Fibroblast of lung (primary cell): Measurements from ENCODE around the gene COBL. TPM values are rescaled to one million over a fixed set of nuclear protein-coding genes. Genes with fewer than 3 reads are reported as not detected.

Source experiments
- DNase-seq, 2 donors: peaks; one replicate each; pipeline versions ENCODE4 v3.0.0 to v3.0.0-alpha.2; 2010; ENCODE audit warnings: low read depth in 2 of 2
- H2AFZ ChIP-seq: 2 replicates; pipeline ENCODE4 v1.5.1; 2012; ENCODE audit warnings: low read length, control low read depth, inconsistent platforms
- H3K27ac ChIP-seq: 2 replicates; pipeline ENCODE4 v1.5.1; 2011; ENCODE audit warnings: low read length, control low read depth; ENCODE audit not compliant: insufficient read depth
- H3K27me3 ChIP-seq: 2 replicates; pipeline ENCODE4 v1.5.1; 2011; ENCODE audit warnings: mild to moderate bottlenecking, low read length; ENCODE audit not compliant: control insufficient read depth, insufficient read depth
- H3K36me3 ChIP-seq: 2 replicates; pipeline ENCODE4 v1.5.1; 2011; ENCODE audit warnings: low read length; ENCODE audit not compliant: control insufficient read depth, insufficient read depth
- H3K4me1 ChIP-seq: 2 replicates; pipeline ENCODE4 v1.5.1; 2011; ENCODE audit warnings: low read length; ENCODE audit not compliant: control insufficient read depth, insufficient read depth; ENCODE audit errors: extremely low read depth
- H3K4me2 ChIP-seq: 2 replicates; pipeline ENCODE4 v1.5.1; 2011; ENCODE audit warnings: low read length, control low read depth; ENCODE audit not compliant: insufficient read depth; ENCODE audit errors: extremely low read depth
- H3K4me3 ChIP-seq, 4 experiments: fragments of 200-600 bp in 1 of 4; sonication (generic) in 1 of 4; replicated peaks in 1 of 4; 2 replicates each; pipeline ENCODE4 v1.5.1; 2011 to 2016; ENCODE audit warnings: low read length in 4 of 4, low read depth in 3 of 4, mild to moderate bottlenecking in 3 of 4, control low read depth in 2 of 4, inconsistent platforms in 1 of 4, mixed read lengths in 1 of 4; ENCODE audit not compliant: insufficient read depth in 1 of 4; ENCODE audit errors: control extremely low read depth in 1 of 4
- H3K79me2 ChIP-seq: 2 replicates; pipeline ENCODE4 v1.5.1; 2012; ENCODE audit warnings: mild to moderate bottlenecking, low read length, inconsistent platforms; ENCODE audit not compliant: control insufficient read depth, insufficient read depth
- H3K9ac ChIP-seq: 2 replicates; pipeline ENCODE4 v1.5.1; 2011; ENCODE audit warnings: mild to moderate bottlenecking, low read length, control low read depth; ENCODE audit not compliant: insufficient read depth
- H3K9me3 ChIP-seq: 2 replicates; pipeline ENCODE4 v1.5.1; 2012; ENCODE audit warnings: low read depth, low read length; ENCODE audit not compliant: control insufficient read depth, insufficient read depth
- H4K20me1 ChIP-seq: 2 replicates; pipeline ENCODE4 v1.5.1; 2011; ENCODE audit warnings: low read length; ENCODE audit not compliant: control insufficient read depth, insufficient read depth; ENCODE audit errors: extremely low read depth
- CTCF ChIP-seq, 2 donors: IDR thresholded peaks in 1 of 2; conservative IDR thresholded peaks in 1 of 2; 1 replicate in 1 of 2; 2 replicates in 1 of 2; pipeline ENCODE4 v1.5.1; 2011 to 2012; ENCODE audit warnings: low read length in 2 of 2, control low read depth in 1 of 2, inconsistent platforms in 1 of 2, low read depth in 1 of 2, mild to moderate bottlenecking in 1 of 2
- EZH2 ChIP-seq: IDR thresholded peaks from 2 replicates; pipeline ENCODE4 v1.5.1; 2012; ENCODE audit warnings: low read length, control low read depth, mild to moderate bottlenecking; ENCODE audit errors: missing control alignments
- polyA plus RNA-seq, 2 donors: library from polyadenylated mRNA; depleted of rRNA in 1 of 2; stranded (reverse) in 1 of 2; unstranded in 1 of 2; fragments of >200 nt; gene quantifications; 2 replicates each; pipeline ENCODE4 v1.2.1, GENCODE V29; 2011 to 2012; ENCODE audit warnings: missing spikeins in 1 of 2
- total RNA-seq: library from RNA; depleted of rRNA; stranded (reverse); fragments of >200 nt; gene quantifications from 2 replicates; pipeline ENCODE4 v1.2.1, GENCODE V29; 2014

COBL gene
- total and polyA plus RNA-seq, 2 donors (not counting 1 experiment from before 2014, with no cell fraction given), result 0.10 to 0.33 TPM

GRCh38 chr7:51255536-51256208 lies 60.9 kb downstream of the COBL start:
- Histone ChIP-seq H4K20me1 (no peaks in the 10 kb centered on the region), H3K27ac (no peak overlapping the region), H3K36me3 (no peaks in the 10 kb centered on the region), H3K9me3 (no peaks in the 10 kb centered on the region), H3K4me2 (no peak overlapping the region), H3K79me2 (no peaks in the 10 kb centered on the region), H3K4me1 (no peaks in the 10 kb centered on the region), H3K27me3 (no peaks in the 10 kb centered on the region), H2AFZ (no peak overlapping the region), H3K4me3 (no peak overlapping the region), H3K9ac (no peak overlapping the region)
- TF ChIP-seq EZH2 (no peak), CTCF (conservative IDR thresholded peaks at IDR 0.05 in 1 of 2, IDR thresholded peaks at IDR 0.05 in 1 of 2; ENCODE audit: low read depth in 1 of 2, low read length in 2 of 2) (no peak)
- no peak for DNase-seq

- Histone ChIP-seq H3K27me3 (no peaks in the 10 kb centered on the region), H3K79me2 (no peaks in the 10 kb centered on the region), H3K4me1 (no peaks in the 10 kb centered on the region), H3K9ac (no peak overlapping the region), H3K36me3 (no peaks in the 10 kb centered on the region), H3K4me3 (no peak overlapping the region), H2AFZ (no peak overlapping the region), H3K9me3 (no peaks in the 10 kb centered on the region), H3K27ac (no peak overlapping the region), H3K4me2 (no peak overlapping the region), H4K20me1 (no peaks in the 10 kb centered on the region)
- no peak for DNase-seq
- TF ChIP-seq CTCF (conservative IDR thresholded peaks at IDR 0.05 in 1 of 2, IDR thresholded peaks at IDR 0.05 in 1 of 2; ENCODE audit: low read depth in 1 of 2, low read length in 2 of 2) (no peak), EZH2 (no peak)
Measured at GRCh38 chr7:51255036-51255435, 61.6 kb downstream of the COBL start.

GRCh38 chr7:51253157-51253556 lies 63.5 kb downstream of the COBL start:
- TF ChIP-seq EZH2, result no peak
- no peak for TF ChIP-seq CTCF (conservative IDR thresholded peaks at IDR 0.05 in 1 of 2, IDR thresholded peaks at IDR 0.05 in 1 of 2; ENCODE audit: low read depth in 1 of 2, low read length in 2 of 2)
- H3K27ac ChIP-seq, result no peak overlapping the region

More at GRCh38 chr7:51253157-51253556, 63.5 kb downstream of the COBL start:
- no peaks in the 10 kb centered on the region for H3K79me2 ChIP-seq
- H3K27me3 ChIP-seq, result no peaks in the 10 kb centered on the region
- no peaks in the 10 kb centered on the region for H3K9me3 ChIP-seq
- H3K9ac ChIP-seq, result no peak overlapping the region
- no peak overlapping the region for H2AFZ ChIP-seq
- H3K36me3 ChIP-seq, result no peaks in the 10 kb centered on the region
- no peaks in the 10 kb centered on the region for H3K4me1 ChIP-seq
- H4K20me1 ChIP-seq, result no peaks in the 10 kb centered on the region
- no peak overlapping the region for H3K4me2 ChIP-seq
- no peak for DNase-seq
- no peak overlapping the region for H3K4me3 ChIP-seq
